ENCODE data around the gene BMPER. TPM values are rescaled to one million over a fixed set of nuclear protein-coding genes. Genes with fewer than 3 reads are reported as not detected.

Gene BMPER
- total RNA-seq, 1 experiment from 2014 or later, result not detected

DNA sequence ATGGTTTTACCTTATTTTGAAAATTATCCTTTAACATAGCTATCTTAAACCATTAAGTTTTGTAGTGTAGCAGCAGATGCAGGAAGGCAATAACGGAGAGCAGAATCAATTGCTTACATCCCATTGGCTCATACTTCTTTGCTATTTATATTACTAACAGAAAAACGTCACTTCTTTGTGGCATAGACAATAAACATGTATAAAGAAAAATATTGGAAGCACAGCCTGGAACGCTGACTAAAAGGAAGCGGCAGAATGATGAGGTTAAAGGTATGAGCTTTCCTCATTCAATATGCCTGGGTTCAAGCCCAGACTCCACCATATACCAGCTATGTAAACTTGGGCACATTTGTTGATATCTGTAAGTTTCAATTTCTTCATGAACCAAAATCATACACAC lies 24.0 kb upstream of the BMPER start:
- Histone ChIP-seq H3K27me3 (replicated peaks; ENCODE audit: control insufficient read depth, insufficient read depth, low read length) (no peaks in the 10 kb centered on the region), H3K36me3 (ENCODE audit: control insufficient read depth, insufficient read depth, low read length) (no peaks in the 10 kb centered on the region), H3K9me3 (no peaks in the 10 kb centered on the region), H3K4me1 (no peaks in the 10 kb centered on the region), H3K4me3 (ENCODE audit: low read depth, low read length) (no peak overlapping the region)
- DNase-seq, result no peak
- no peaks in the 10 kb centered on the region for H3K4me1 Mint-ChIP-seq (ENCODE audit: low read depth, unreplicated experiment)
- H3K9me3 Mint-ChIP-seq (ENCODE audit: unreplicated experiment), result no peaks in the 10 kb centered on the region
- no peak for TF ChIP-seq CTCF (IDR thresholded peaks at IDR 0.05; ENCODE audit: insufficient read depth in 1 of 2, low read depth in 1 of 2, low read length in 1 of 2, severe bottlenecking in 1 of 2, unreplicated experiment in 1 of 2)
- no peak overlapping the region for H3K27ac Mint-ChIP-seq (ENCODE audit: unreplicated experiment)
- no peak overlapping the region for H3K4me3 Mint-ChIP-seq (ENCODE audit: unreplicated experiment)
- no peaks in the 10 kb centered on the region for H3K36me3 Mint-ChIP-seq (ENCODE audit: insufficient read depth, unreplicated experiment)
- BruUV-seq (replicated peaks), result no TSS peak
- peaks cover 3% of the 10 kb centered on the region for H3K27me3 Mint-ChIP-seq (ENCODE audit: insufficient read depth, unreplicated experiment)
- POLR2A ChIA-PET, result no interaction called here
- intact Hi-C loops (cut with micrococcal nuclease; ENCODE audit: unreplicated experiment), result no loop called here
- CTCF ChIA-PET, result no interaction called here

DNA sequence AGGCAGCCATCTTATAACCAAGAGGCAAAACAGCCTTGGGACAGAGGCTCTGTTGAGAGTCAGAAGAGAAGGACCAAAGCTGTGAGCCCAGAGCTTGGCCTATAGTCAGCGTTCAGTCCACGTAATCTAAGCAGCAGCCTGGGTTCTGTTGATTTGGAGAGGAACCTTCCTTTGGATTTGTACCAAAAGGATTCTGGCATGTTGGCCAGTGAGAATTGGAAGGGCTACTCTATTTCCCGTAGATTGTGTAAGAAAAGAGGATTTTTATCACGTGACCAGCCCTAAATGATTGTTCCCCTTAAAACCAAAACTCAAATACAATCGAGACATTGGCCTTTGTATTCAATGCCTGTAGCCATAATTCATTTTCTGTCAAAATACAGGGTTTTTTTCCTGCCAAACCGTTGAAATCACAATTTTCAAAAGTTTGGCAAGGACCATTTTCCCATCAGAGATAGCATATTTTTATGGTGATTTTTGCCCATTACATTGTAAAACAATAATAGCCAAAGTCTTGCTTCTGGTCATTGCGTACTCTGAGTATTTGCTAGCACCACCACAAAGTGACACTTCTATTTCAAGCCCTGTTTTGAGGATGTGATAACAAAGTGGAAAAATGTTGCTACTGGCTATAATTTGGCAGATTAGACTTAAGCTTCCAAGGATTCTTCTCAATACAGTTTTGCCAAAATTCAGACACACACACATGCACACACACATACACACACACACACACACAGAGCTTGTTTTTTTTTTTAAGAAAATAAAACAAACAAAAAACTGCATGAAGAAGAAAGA lies 23.1 kb upstream of the BMPER start:
- Mint-ChIP-seq H3K27me3 (ENCODE audit: insufficient read depth, unreplicated experiment) (no peaks in the 10 kb centered on the region), H3K4me3 (ENCODE audit: unreplicated experiment) (no peak overlapping the region), H3K9me3 (ENCODE audit: unreplicated experiment) (no peaks in the 10 kb centered on the region), H3K27ac (ENCODE audit: unreplicated experiment) (no peak overlapping the region), H3K36me3 (ENCODE audit: insufficient read depth, unreplicated experiment) (no peaks in the 10 kb centered on the region), H3K4me1 (ENCODE audit: low read depth, unreplicated experiment) (no peaks in the 10 kb centered on the region)
- no peaks in the 10 kb centered on the region for H3K27me3 ChIP-seq (replicated peaks; ENCODE audit: control insufficient read depth, insufficient read depth, low read length)
- no peak for DNase-seq
- H3K36me3 ChIP-seq (ENCODE audit: control insufficient read depth, insufficient read depth, low read length), result no peaks in the 10 kb centered on the region
- no TSS peak for BruUV-seq (replicated peaks)
- POLR2A ChIA-PET, result no interaction called here
- CTCF ChIA-PET, result no interaction called here
- H3K4me1 ChIP-seq, result no peaks in the 10 kb centered on the region
- H3K4me3 ChIP-seq (ENCODE audit: low read depth, low read length), result no peak overlapping the region
- TF ChIP-seq CTCF (IDR thresholded peaks at IDR 0.05; ENCODE audit: insufficient read depth in 1 of 2, low read depth in 1 of 2, low read length in 1 of 2, severe bottlenecking in 1 of 2, unreplicated experiment in 1 of 2), result no peak
- H3K9me3 ChIP-seq, result no peaks in the 10 kb centered on the region
- intact Hi-C loops (cut with micrococcal nuclease; ENCODE audit: unreplicated experiment), result no loop called here

- Mint-ChIP-seq H3K9me3 (ENCODE audit: unreplicated experiment) (no peaks in the 10 kb centered on the region), H3K36me3 (ENCODE audit: insufficient read depth, unreplicated experiment) (no peaks in the 10 kb centered on the region), H3K4me1 (ENCODE audit: low read depth, unreplicated experiment) (peaks cover 2% of the 10 kb centered on the region), H3K27me3 (ENCODE audit: insufficient read depth, unreplicated experiment) (no peaks in the 10 kb centered on the region), H3K27ac (ENCODE audit: unreplicated experiment) (no peak overlapping the region), H3K4me3 (ENCODE audit: unreplicated experiment) (no peak overlapping the region)
- no peaks in the 10 kb centered on the region for H3K27me3 ChIP-seq (replicated peaks; ENCODE audit: control insufficient read depth, insufficient read depth, low read length)
- ChIA-PET POLR2A (no interaction called here), CTCF (no interaction called here)
- DNase-seq, result no peak
- no peak for TF ChIP-seq CTCF (IDR thresholded peaks at IDR 0.05; ENCODE audit: insufficient read depth in 1 of 2, low read depth in 1 of 2, low read length in 1 of 2, severe bottlenecking in 1 of 2, unreplicated experiment in 1 of 2)
- no TSS peak for BruUV-seq (replicated peaks)
- no peaks in the 10 kb centered on the region for H3K36me3 ChIP-seq (ENCODE audit: control insufficient read depth, insufficient read depth, low read length)
- no peaks in the 10 kb centered on the region for H3K9me3 ChIP-seq
- no peaks in the 10 kb centered on the region for H3K4me1 ChIP-seq
- intact Hi-C loops (cut with micrococcal nuclease; ENCODE audit: unreplicated experiment), result no loop called here
- no peak overlapping the region for H3K4me3 ChIP-seq (ENCODE audit: low read depth, low read length)
Measured at GRCh38 chr7:33882950-33883670, 22.2 kb upstream of the BMPER start.
